HCT116 (cell line): ENCODE data around the gene DYNLT2.

ENCODE experiments used
- CTCF ChIP-seq, 3 experiments: fragments of 200-600 bp in 1 of 3; sonication (generic) in 1 of 3; IDR thresholded peaks in 2 of 3; conservative IDR thresholded peaks in 1 of 3; 2 replicates each; pipeline ENCODE4 v1.5.1; 2012 to 2017; ENCODE audit warnings: low read depth in 2 of 3, low read length in 2 of 3, antibody characterized with exemption in 1 of 3, borderline replicate concordance in 1 of 3, control low read depth in 1 of 3, mild to moderate bottlenecking in 1 of 3, mixed read lengths in 1 of 3, mixed run types in 1 of 3, moderate library complexity in 1 of 3; ENCODE audit not compliant: insufficient read depth in 1 of 3
- ELF1 ChIP-seq: IDR thresholded peaks from 2 replicates; pipeline ENCODE4 v1.6.1; 2012; ENCODE audit warnings: low read depth, borderline replicate concordance
- EZH2 ChIP-seq: fragments of 200-600 bp; sonication (generic); IDR thresholded peaks from 2 replicates; pipeline ENCODE4 v1.6.1; 2017; ENCODE audit warnings: antibody characterized with exemption, mixed run types
- POLR2A ChIP-seq: IDR thresholded peaks from 2 replicates; pipeline ENCODE4 v1.7.0; 2011; ENCODE audit warnings: borderline replicate concordance; ENCODE audit not compliant: insufficient read depth, insufficient read length; ENCODE audit errors: extremely low read depth
- POLR2AphosphoS5 ChIP-seq: IDR thresholded peaks from 2 replicates; pipeline ENCODE4 v1.6.1; 2011; ENCODE audit warnings: mild to moderate bottlenecking, low read depth, low read length, moderate library complexity
- REST ChIP-seq: IDR thresholded peaks from 2 replicates; pipeline ENCODE4 v1.6.1; 2012; ENCODE audit warnings: low read depth
- SRF ChIP-seq: IDR thresholded peaks from 2 replicates; pipeline ENCODE4 v1.6.1; 2012; ENCODE audit warnings: low read depth
- TF ChIP-seq, protein P1 (sequence below): IDR thresholded peaks from 2 replicates; pipeline ENCODE4 v1.6.1; 2012

- TF ChIP-seq CTCF (IDR thresholded peaks at IDR 0.05 in 2 of 3, conservative IDR thresholded peaks at IDR 0.05 in 1 of 3; ENCODE audit: borderline replicate concordance in 1 of 3, insufficient read depth in 1 of 3, low read depth in 2 of 3, low read length in 2 of 3) (no peak), EZH2 (no peak), POLR2AphosphoS5 (no peak), REST (no peak), SRF (no peak), POLR2A (no peak), ELF1 (no peak)
- TF ChIP-seq, protein P1, sequence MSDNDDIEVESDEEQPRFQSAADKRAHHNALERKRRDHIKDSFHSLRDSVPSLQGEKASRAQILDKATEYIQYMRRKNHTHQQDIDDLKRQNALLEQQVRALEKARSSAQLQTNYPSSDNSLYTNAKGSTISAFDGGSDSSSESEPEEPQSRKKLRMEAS: no peak
Observed at GRCh38 chr6:169763881-169764280, 12.5 kb upstream of the DYNLT2 start.
